Measurements from ENCODE around the gene ANAPC13. TPM values are rescaled to one million over a fixed set of nuclear protein-coding genes. Genes with fewer than 3 reads are reported as not detected.

Gene ANAPC13
- total and polyA plus RNA-seq, 10 donors = 31.1 to 64.8 (median 50.3) TPM

DNA sequence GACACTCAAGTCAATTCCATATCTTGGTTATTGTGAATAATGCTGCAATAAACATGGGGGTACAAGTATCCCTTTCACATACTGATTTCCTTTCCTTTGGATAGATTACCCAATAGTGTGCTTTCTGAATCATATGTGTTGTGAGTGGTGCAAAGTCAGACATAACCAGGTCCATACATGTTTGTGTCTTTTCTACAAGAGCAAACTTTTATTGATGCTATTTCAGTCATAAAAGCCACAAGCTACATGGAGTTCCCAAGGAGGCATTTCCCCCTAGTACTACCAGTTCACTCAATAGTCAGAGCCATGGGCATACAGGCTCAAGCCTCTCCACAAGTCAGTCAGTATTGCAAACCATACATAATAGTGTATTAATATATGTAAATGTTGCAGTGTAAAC lies 10.2 kb upstream of the ANAPC13 start:
- intact Hi-C loops (cut with DNase I; ENCODE audit: low total_unique reads) = no loop called here
- H3K4me1 ChIP-seq = peaks cover 0 to 28% (median 8%) of the 10 kb centered on the region in 6 donors
- DNase-seq = no peak
- peaks cover 0 to 5% (median 0%) of the 10 kb centered on the region in 8 donors for H3K9me3 ChIP-seq
- H3K27me3 ChIP-seq (replicated peaks in 1 of 7) = no peaks in the 10 kb centered on the region
- H3K4me3 ChIP-seq = no peak overlapping the region
- peaks cover 0 to 40% (median 7%) of the 10 kb centered on the region in 6 donors for H3K36me3 ChIP-seq
- TF ChIP-seq, protein P1, sequence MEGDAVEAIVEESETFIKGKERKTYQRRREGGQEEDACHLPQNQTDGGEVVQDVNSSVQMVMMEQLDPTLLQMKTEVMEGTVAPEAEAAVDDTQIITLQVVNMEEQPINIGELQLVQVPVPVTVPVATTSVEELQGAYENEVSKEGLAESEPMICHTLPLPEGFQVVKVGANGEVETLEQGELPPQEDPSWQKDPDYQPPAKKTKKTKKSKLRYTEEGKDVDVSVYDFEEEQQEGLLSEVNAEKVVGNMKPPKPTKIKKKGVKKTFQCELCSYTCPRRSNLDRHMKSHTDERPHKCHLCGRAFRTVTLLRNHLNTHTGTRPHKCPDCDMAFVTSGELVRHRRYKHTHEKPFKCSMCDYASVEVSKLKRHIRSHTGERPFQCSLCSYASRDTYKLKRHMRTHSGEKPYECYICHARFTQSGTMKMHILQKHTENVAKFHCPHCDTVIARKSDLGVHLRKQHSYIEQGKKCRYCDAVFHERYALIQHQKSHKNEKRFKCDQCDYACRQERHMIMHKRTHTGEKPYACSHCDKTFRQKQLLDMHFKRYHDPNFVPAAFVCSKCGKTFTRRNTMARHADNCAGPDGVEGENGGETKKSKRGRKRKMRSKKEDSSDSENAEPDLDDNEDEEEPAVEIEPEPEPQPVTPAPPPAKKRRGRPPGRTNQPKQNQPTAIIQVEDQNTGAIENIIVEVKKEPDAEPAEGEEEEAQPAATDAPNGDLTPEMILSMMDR (IDR thresholded peaks at IDR 0.05 in 8 of 11, conservative IDR thresholded peaks at IDR 0.05 in 3 of 11) = no peak
- no peak for TF ChIP-seq POLR2A (IDR thresholded peaks at IDR 0.05)
- no peak overlapping the region for H3K27ac ChIP-seq

DNA sequence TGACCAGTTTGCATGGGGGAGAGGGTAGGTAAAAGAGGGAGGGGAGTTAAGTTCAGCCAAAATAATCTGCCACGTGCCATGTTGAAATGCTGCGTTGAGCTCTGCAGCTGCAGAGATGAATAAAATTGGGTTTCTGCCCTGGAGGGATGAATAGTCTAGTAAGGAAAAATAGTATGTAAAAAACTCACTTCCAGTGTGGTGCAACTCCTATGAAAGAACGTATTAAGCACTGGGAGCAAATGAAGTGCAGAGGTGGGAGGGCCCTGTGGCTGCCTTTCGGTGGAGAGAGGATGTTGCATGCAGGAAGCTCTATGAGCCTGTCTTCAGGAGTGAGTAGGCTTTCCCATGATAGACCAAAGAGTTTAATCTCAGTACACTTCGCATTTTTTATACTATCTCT lies 8.7 kb upstream of the ANAPC13 start:
- peaks cover 0 to 35% (median 11%) of the 10 kb centered on the region in 6 donors for H3K4me1 ChIP-seq
- no peak for DNase-seq
- TF ChIP-seq, protein P1 (IDR thresholded peaks at IDR 0.05 in 8 of 11, conservative IDR thresholded peaks at IDR 0.05 in 3 of 11) = no peak
- no peak for TF ChIP-seq POLR2AphosphoS5 (IDR thresholded peaks at IDR 0.05)
- TF ChIP-seq POLR2A (IDR thresholded peaks at IDR 0.05) = no peak
- H3K36me3 ChIP-seq = peaks cover 0 to 28% (median 7%) of the 10 kb centered on the region in 6 donors
- H3K27me3 ChIP-seq (replicated peaks in 1 of 7) = no peaks in the 10 kb centered on the region
- 56 to 76% (median 72%) methylated on average over 5 of the region's 5 CpGs for WGBS, 5 donors
- no peaks in the 10 kb centered on the region for H3K9me3 ChIP-seq
- no peak overlapping the region for H3K4me3 ChIP-seq
- H3K27ac ChIP-seq = no peak overlapping the region
- intact Hi-C loops (cut with DNase I; ENCODE audit: low total_unique reads) = no loop called here

DNA sequence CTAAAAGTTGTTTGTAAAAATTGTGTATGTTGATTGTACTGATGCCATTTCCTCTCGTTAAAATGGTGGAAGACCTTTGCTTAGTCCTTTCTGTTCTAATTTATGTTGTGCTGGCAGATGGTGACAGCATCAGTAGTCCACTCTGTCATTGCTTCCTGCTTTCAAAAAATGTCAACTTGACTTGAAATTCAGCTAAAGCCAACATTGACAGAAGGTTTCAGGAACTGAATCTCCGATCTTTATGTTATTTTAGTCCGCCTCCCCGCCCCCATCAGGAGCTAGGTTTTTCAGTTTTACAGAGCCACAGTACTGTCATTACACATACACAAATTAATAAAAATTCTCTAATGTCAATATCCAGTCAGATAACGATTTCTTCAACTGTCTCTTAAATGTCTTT lies 1.6 kb upstream of the ANAPC13 start:
- no peaks in the 10 kb centered on the region for H3K27me3 ChIP-seq (replicated peaks in 1 of 7)
- peaks cover 0 to 5% (median 2%) of the 10 kb centered on the region in 6 donors for H3K36me3 ChIP-seq
- H3K4me3 ChIP-seq = peak overlapping the region in 4 of 8 donors; percentile 53 to 84 (median 80)
- H3K4me1 ChIP-seq = peaks cover 30 to 67% (median 49%) of the 10 kb centered on the region in 6 donors
- no peak for DNase-seq
- no peak for TF ChIP-seq POLR2AphosphoS5 (IDR thresholded peaks at IDR 0.05)
- no peak for TF ChIP-seq POLR2A (IDR thresholded peaks at IDR 0.05)
- TF ChIP-seq, protein P1 (IDR thresholded peaks at IDR 0.05 in 8 of 11, conservative IDR thresholded peaks at IDR 0.05 in 3 of 11) = no peak
- no peaks in the 10 kb centered on the region for H3K9me3 ChIP-seq
- H3K27ac ChIP-seq = peak overlapping the region; percentile 91 to 99 (median 98)
- WGBS, 5 donors = 23 to 37% (median 31%) methylated on average over 5 of the region's 5 CpGs
- intact Hi-C loops (cut with DNase I; ENCODE audit: low total_unique reads) = loop anchor here (10.0 kb wide), 1 partner anchor 833 kb away; no protein-coding TSS in a partner anchor

DNA sequence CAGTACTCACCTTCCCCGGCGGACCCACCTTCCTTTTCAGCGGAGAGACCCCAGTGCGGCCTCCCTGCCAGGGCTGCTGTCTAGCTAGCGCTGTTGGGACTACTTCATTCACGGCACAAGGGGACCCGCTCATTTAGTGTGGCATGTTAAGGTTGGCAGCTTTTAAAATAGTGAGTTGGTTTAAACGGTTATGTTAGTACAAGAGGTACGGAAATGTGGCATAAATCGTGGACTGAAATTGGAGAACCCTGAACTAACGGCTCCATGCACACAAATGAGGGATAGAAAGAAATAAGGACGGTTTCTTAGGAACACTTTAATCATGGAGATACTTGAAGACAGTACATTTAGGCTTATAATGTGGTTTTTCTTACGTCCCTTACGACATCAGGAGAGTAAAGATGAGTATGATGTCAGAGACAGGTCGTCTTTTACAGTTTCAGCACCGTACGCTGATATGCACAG lies 824 bp upstream of the ANAPC13 start:
- intact Hi-C loops (cut with DNase I; ENCODE audit: low total_unique reads) = loop anchor here (10.0 kb wide), 1 partner anchor 832 kb away; no protein-coding TSS in a partner anchor
- Histone ChIP-seq H3K27me3 (replicated peaks in 1 of 7) (no peaks in the 10 kb centered on the region), H3K27ac (peak overlapping the region; percentile 91 to 99 (median 98)), H3K4me3 (peak overlapping the region; percentile 53 to 85 (median 80)), H3K4me1 (peaks cover 30 to 68% (median 47%) of the 10 kb centered on the region in 6 donors), H3K36me3 (peaks cover 0 to 13% (median 9%) of the 10 kb centered on the region in 6 donors), H3K9me3 (no peaks in the 10 kb centered on the region)
- TF ChIP-seq POLR2A (IDR thresholded peaks at IDR 0.05) = no peak
- no peak for TF ChIP-seq POLR2AphosphoS5 (IDR thresholded peaks at IDR 0.05)
- TF ChIP-seq, protein P1 (IDR thresholded peaks at IDR 0.05 in 8 of 11, conservative IDR thresholded peaks at IDR 0.05 in 3 of 11) = no peak
- 1 to 2% (median 1%) methylated on average over 14 to 17 of the region's 17 CpGs for WGBS, 5 donors
- DNase-seq = no peak
